Keratinocyte (primary cell): ENCODE measurements around the gene A2ML1. TPM values are rescaled to one million over a fixed set of nuclear protein-coding genes. Genes with fewer than 3 reads are reported as not detected.
"Not testable (repeated sequence)": the region's sequence is repeated elsewhere in the genome, so short reads cannot be mapped to it uniquely, and the experiment has no call there.

Experiments
- DNase-seq: peaks from one replicate; pipeline ENCODE4 v3.0.0-alpha.2; 2011; ENCODE audit warnings: low read depth, missing footprints, low spot score
- FAIRE-seq: peaks from 2 replicates; lab custom pipeline; 2011; peaks lifted over from hg19 to GRCh38; lab: Jason Lieb, UNC
- H2AFZ ChIP-seq: 2 replicates; pipeline ENCODE4 v1.6.0; 2012; ENCODE audit warnings: low read length, control low read depth, inconsistent platforms; ENCODE audit not compliant: control insufficient read depth
- H3K27ac ChIP-seq: 2 replicates; pipeline ENCODE4 v1.5.1; 2011; ENCODE audit warnings: low read length; ENCODE audit not compliant: control insufficient read depth, insufficient read depth
- H3K27me3 ChIP-seq: 3 replicates; pipeline ENCODE4 v1.6.0; 2011; ENCODE audit warnings: low read length; ENCODE audit not compliant: control insufficient read depth, insufficient read depth; ENCODE audit errors: extremely low read depth
- H3K36me3 ChIP-seq, 2 experiments: 2 replicates in 1 of 2; 3 replicates in 1 of 2; pipeline ENCODE4 v1.5.1; 2011; ENCODE audit warnings: low read length in 2 of 2, mild to moderate bottlenecking in 1 of 2; ENCODE audit not compliant: control insufficient read depth in 2 of 2, insufficient read depth in 2 of 2; ENCODE audit errors: extremely low read depth in 1 of 2
- H3K4me1 ChIP-seq: 3 replicates; pipeline ENCODE4 v1.5.1; 2011; ENCODE audit warnings: low read length; ENCODE audit not compliant: control insufficient read depth, insufficient read depth; ENCODE audit errors: extremely low read depth
- H3K4me2 ChIP-seq: 3 replicates; pipeline ENCODE4 v1.6.0; 2011; ENCODE audit warnings: low read depth, low read length; ENCODE audit not compliant: control insufficient read depth, insufficient read depth; ENCODE audit errors: extremely low read depth
- H3K4me3 ChIP-seq, 3 experiments: fragments of 200-600 bp in 1 of 3; sonication (generic) in 1 of 3; 2 replicates in 2 of 3; 3 replicates in 1 of 3; pipeline ENCODE4 v1.5.1; 2011 to 2016; ENCODE audit warnings: low read length in 3 of 3, mild to moderate bottlenecking in 3 of 3, control low read depth in 2 of 3, inconsistent platforms in 1 of 3, low read depth in 1 of 3, mixed read lengths in 1 of 3, mixed run types in 1 of 3, moderate library complexity in 1 of 3; ENCODE audit not compliant: control insufficient read depth in 2 of 3, insufficient read depth in 2 of 3; ENCODE audit errors: extremely low read depth in 1 of 3
- H3K79me2 ChIP-seq: 2 replicates; pipeline ENCODE4 v1.6.0; 2012; ENCODE audit warnings: low read length; ENCODE audit not compliant: control insufficient read depth, insufficient read depth
- H3K9ac ChIP-seq: 3 replicates; pipeline ENCODE4 v1.6.0; 2011; ENCODE audit warnings: low read length; ENCODE audit not compliant: control insufficient read depth, insufficient read depth; ENCODE audit errors: extremely low read depth
- H3K9me1 ChIP-seq: 3 replicates; pipeline ENCODE4 v1.6.0; 2011; ENCODE audit warnings: low read length; ENCODE audit not compliant: control insufficient read depth, insufficient read depth; ENCODE audit errors: extremely low read depth
- H3K9me3 ChIP-seq: 2 replicates; pipeline ENCODE4 v1.5.1; 2012; ENCODE audit warnings: low read depth, low read length; ENCODE audit not compliant: control insufficient read depth
- H4K20me1 ChIP-seq: 3 replicates; pipeline ENCODE4 v1.6.0; 2011; ENCODE audit warnings: low read length; ENCODE audit not compliant: control insufficient read depth, insufficient read depth; ENCODE audit errors: extremely low read depth
- EZH2 ChIP-seq: IDR thresholded peaks from one replicate; pipeline ENCODE4 v1.6.1; 2012; ENCODE audit warnings: inconsistent platforms, mild to moderate bottlenecking, low read length, moderate library complexity
- dilution Hi-C: fragments of 300-500 bp; cut with MboI; formaldehyde crosslinking; loops from one replicate; pipeline ENCODE4 v1.7.0; 2020; ENCODE audit warnings: low sequenced_read_pairs; ENCODE audit not compliant: extremely low pct_ligation_motif_present
- polyA plus RNA-seq, 5 experiments: library from polyadenylated mRNA; depleted of rRNA in 3 of 5; stranded (reverse) in 3 of 5; stranded (forward) in 1 of 5; unstranded in 1 of 5; fragments of >200 nt; gene quantifications; 1 replicate in 1 of 5; 2 replicates in 3 of 5; 3 replicates in 1 of 5; pipeline versions ENCODE4 v1.2.1 to v1.2.3, GENCODE V29; 2011 to 2012; ENCODE audit warnings: missing spikeins in 2 of 5, low read depth in 1 of 5, low replicate concordance in 1 of 5
- TF ChIP-seq, protein P1 (sequence below), 3 experiments: IDR thresholded peaks in 1 of 3; conservative IDR thresholded peaks in 1 of 3; optimal IDR thresholded peaks in 1 of 3; 2 replicates in 2 of 3; 3 replicates in 1 of 3; pipeline versions ENCODE3 to v1.5.1; 2011; ENCODE audit warnings: low read length in 3 of 3, mild to moderate bottlenecking in 3 of 3, moderate library complexity in 2 of 3, control low read depth in 1 of 3, inconsistent platforms in 1 of 3; ENCODE audit not compliant: insufficient read depth in 2 of 3; ENCODE audit errors: extremely low read depth in 1 of 3

The A2ML1 gene
- polyA plus RNA-seq, 1 donor (not counting 4 experiments of a cell fraction or from before 2014, with no cell fraction given), result 81.1 TPM

DNA sequence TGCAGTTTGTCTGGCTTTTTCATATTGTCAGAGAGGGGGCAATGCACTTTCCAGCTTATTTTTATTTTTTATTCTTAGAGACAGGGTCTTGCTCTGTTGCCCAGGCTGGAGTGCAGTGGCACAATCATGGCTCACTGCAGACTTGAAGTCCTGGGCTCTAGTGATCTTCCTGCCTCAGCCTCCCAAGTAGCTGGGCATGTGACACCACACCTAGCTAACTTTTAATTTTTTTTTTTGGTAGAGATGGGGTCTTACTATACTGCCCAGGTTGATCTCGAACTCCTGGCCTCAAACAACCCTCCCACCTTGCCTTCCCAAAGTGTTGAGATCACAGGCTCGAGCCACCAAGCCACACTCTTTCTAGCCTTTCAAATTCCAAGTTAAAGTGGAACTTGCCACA lies 3.9 kb upstream of the A2ML1 start:
- dilution Hi-C loops, result no loop called here
- H3K4me2 ChIP-seq, result no peak overlapping the region

DNA sequence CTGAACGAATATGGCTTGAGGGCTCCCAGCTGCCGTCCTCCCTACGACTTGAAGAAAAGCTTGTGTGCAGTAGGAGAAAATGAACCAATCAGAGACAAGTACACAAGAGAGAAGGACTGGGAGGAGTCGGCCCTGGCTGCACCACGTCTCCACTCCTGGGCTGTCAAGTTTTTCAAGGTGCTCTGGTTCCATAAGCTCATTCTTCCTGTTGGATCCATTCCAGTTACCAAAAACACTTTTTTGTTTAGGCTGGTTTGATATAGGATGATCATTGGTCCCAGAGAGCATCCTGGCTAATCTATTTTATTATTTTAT lies 2.8 kb upstream of the A2ML1 start:
- no peaks in the 10 kb centered on the region for H3K9me3 ChIP-seq
- dilution Hi-C loops, result no loop called here
- no peaks in the 10 kb centered on the region for H3K27me3 ChIP-seq
- H3K9me1 ChIP-seq, result no peaks in the 10 kb centered on the region
- peaks cover 31% of the 10 kb centered on the region for H3K4me1 ChIP-seq
- H3K27ac ChIP-seq, result no peak overlapping the region
- no peak overlapping the region for H3K4me3 ChIP-seq
- DNase-seq (no peak), FAIRE-seq (peak; percentile 49)
- no peak overlapping the region for H3K4me2 ChIP-seq
- H4K20me1 ChIP-seq, result no peaks in the 10 kb centered on the region
- peaks cover 0 to 2% of the 10 kb centered on the region in 2 experiments for H3K36me3 ChIP-seq
- no peak overlapping the region for H3K9ac ChIP-seq
- TF ChIP-seq EZH2, result no peak
- TF ChIP-seq, protein P1, sequence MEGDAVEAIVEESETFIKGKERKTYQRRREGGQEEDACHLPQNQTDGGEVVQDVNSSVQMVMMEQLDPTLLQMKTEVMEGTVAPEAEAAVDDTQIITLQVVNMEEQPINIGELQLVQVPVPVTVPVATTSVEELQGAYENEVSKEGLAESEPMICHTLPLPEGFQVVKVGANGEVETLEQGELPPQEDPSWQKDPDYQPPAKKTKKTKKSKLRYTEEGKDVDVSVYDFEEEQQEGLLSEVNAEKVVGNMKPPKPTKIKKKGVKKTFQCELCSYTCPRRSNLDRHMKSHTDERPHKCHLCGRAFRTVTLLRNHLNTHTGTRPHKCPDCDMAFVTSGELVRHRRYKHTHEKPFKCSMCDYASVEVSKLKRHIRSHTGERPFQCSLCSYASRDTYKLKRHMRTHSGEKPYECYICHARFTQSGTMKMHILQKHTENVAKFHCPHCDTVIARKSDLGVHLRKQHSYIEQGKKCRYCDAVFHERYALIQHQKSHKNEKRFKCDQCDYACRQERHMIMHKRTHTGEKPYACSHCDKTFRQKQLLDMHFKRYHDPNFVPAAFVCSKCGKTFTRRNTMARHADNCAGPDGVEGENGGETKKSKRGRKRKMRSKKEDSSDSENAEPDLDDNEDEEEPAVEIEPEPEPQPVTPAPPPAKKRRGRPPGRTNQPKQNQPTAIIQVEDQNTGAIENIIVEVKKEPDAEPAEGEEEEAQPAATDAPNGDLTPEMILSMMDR (optimal IDR thresholded peaks at IDR 0.05 in 1 of 3, IDR thresholded peaks at IDR 0.05 in 1 of 3, conservative IDR thresholded peaks at IDR 0.05 in 1 of 3; ENCODE audit: extremely low read depth in 1 of 3, insufficient read depth in 2 of 3, low read length in 3 of 3), result no peak
- H3K79me2 ChIP-seq, result no peaks in the 10 kb centered on the region
- peak overlapping the region; percentile 3 for H2AFZ ChIP-seq

More for the DNA sequence above, 3.9 kb upstream of the A2ML1 start:
- no peak for TF ChIP-seq EZH2
- TF ChIP-seq, protein P1 (optimal IDR thresholded peaks at IDR 0.05 in 1 of 3, IDR thresholded peaks at IDR 0.05 in 1 of 3, conservative IDR thresholded peaks at IDR 0.05 in 1 of 3; ENCODE audit: extremely low read depth in 1 of 3, insufficient read depth in 2 of 3, low read length in 3 of 3), result no peak
- Histone ChIP-seq H3K4me3 (no peak overlapping the region), H3K27ac (no peak overlapping the region), H3K9me1 (no peaks in the 10 kb centered on the region), H3K79me2 (no peaks in the 10 kb centered on the region), H3K36me3 (no peaks in the 10 kb centered on the region), H3K4me1 (peaks cover 26% of the 10 kb centered on the region), H3K9ac (no peak overlapping the region), H3K9me3 (no peaks in the 10 kb centered on the region), H4K20me1 (no peaks in the 10 kb centered on the region), H2AFZ (no peak overlapping the region), H3K27me3 (no peaks in the 10 kb centered on the region)
- no peak for FAIRE-seq
- DNase-seq, result no peak

DNA sequence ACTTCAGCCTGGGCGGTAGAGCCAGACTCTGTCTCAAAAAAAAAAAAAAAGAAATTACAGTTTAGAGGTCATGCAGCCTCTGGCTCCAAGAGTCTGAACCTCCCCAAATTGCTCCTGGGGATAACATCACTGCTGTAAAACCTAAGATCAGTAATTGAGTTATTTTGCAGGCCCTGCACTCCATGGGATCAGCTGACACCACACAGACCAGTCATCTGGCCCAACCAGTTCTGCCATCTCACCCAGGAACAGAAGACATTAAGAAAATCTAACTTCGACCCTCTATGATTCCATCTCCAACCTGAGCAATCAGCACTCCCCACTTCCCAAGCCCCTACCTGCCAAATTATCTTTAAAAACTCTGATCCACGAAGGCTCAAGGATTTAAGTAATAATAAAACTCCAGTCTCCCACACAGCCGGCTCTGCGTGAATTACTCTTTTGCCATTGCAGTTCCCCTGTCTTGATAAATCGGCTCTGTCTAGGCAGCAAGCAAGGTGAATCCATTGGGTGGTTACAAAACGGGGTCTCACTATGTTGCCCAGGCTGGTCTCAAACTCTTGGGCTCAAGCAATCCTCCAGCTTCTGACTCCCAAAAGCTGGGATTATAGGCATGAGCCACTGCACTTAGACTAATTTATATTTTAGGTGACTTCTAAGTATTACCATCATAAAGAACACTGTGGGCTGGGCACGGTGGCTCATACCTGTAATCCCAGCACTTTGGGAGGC lies 1.6 kb upstream of the A2ML1 start:
- H3K36me3 ChIP-seq, H3K9me1 ChIP-seq, H3K9me3 ChIP-seq, H3K9ac ChIP-seq, dilution Hi-C loops, H3K79me2 ChIP-seq, H4K20me1 ChIP-seq, H3K4me2 ChIP-seq, H3K4me3 ChIP-seq, FAIRE-seq, DNase-seq, H3K27me3 ChIP-seq: not testable (repeated sequence)
- peaks cover 31% of the 10 kb centered on the region for H3K4me1 ChIP-seq
- H3K27ac ChIP-seq, result peak overlapping the region; percentile 90
- peak overlapping the region; percentile 9 for H2AFZ ChIP-seq
